D341Med (cell line): ENCODE data around the gene CYP2A6.
"Not testable (repeated sequence)": the region's sequence is repeated elsewhere in the genome, so short reads cannot be mapped to it uniquely, and the experiment has no call there.

Source experiments
- DNase-seq: peaks from one replicate; pipeline ENCODE4 v3.0.0; 2012; ENCODE audit warnings: low spot score

CYP2A6 gene

GRCh38 chr19:40846722-40847121 is 3.5 kb downstream of the CYP2A6 start:
- DNase-seq = peak; percentile 46

- DNase-seq = not testable (repeated sequence)
Observed at GRCh38 chr19:40843653-40844052, 6.6 kb downstream of the CYP2A6 start.

GRCh38 chr19:40842997-40843652 is 7.1 kb downstream of the CYP2A6 start:
- DNase-seq = not testable (repeated sequence)

- DNase-seq = not testable (repeated sequence)
Observed at GRCh38 chr19:40842012-40842411, 8.2 kb downstream of the CYP2A6 start.

- DNase-seq = not testable (repeated sequence)
Observed at GRCh38 chr19:40838477-40838876, 11.8 kb downstream of the CYP2A6 start.

- DNase-seq = no peak
Observed at GRCh38 chr19:40836754-40837429, 13.4 kb downstream of the CYP2A6 start.

- DNase-seq = not testable (repeated sequence)
Observed at GRCh38 chr19:40833728-40834533, 16.3 kb downstream of the CYP2A6 start.

- DNase-seq = not testable (repeated sequence)
Observed at GRCh38 chr19:40832431-40832790, 17.8 kb downstream of the CYP2A6 start.

GRCh38 chr19:40831502-40832430 is 18.5 kb downstream of the CYP2A6 start:
- no peak for DNase-seq

GRCh38 chr19:40830741-40831140 is 19.5 kb downstream of the CYP2A6 start:
- not testable (repeated sequence) for DNase-seq

GRCh38 chr19:40829205-40829604 is 21.0 kb downstream of the CYP2A6 start:
- DNase-seq = no peak

GRCh38 chr19:40827386-40828247 is 22.6 kb downstream of the CYP2A6 start:
- no peak for DNase-seq

GRCh38 chr19:40826699-40827385 is 23.4 kb downstream of the CYP2A6 start:
- DNase-seq = not testable (repeated sequence)

GRCh38 chr19:40826312-40826698 is 23.9 kb downstream of the CYP2A6 start:
- DNase-seq = not testable (repeated sequence)

- DNase-seq = not testable (repeated sequence)
Observed at GRCh38 chr19:40825460-40826095, 24.7 kb downstream of the CYP2A6 start.

- DNase-seq = not testable (repeated sequence)
Observed at GRCh38 chr19:40824916-40825315, 25.3 kb downstream of the CYP2A6 start.

GRCh38 chr19:40822704-40823553 is 27.3 kb downstream of the CYP2A6 start:
- not testable (repeated sequence) for DNase-seq

- no peak for DNase-seq
Observed at GRCh38 chr19:40822161-40822560, 28.1 kb downstream of the CYP2A6 start.
